Smooth muscle cell (in vitro differentiated cells): Measurements from ENCODE around the gene CPAMD8. TPM values are rescaled to one million over a fixed set of nuclear protein-coding genes. Genes with fewer than 3 reads are reported as not detected.

Source experiments
- DNase-seq: peaks from one replicate; lab custom pipeline; 2025; ENCODE audit not compliant: unreplicated experiment; lab: John Stamatoyannopoulos, UW
- H2AFZ ChIP-seq: fragments of 200-600 bp; sonication (generic); 2 replicates; pipeline ENCODE4 v1.6.0; 2016; ENCODE audit warnings: antibody characterized with exemption, low read depth, mild to moderate bottlenecking
- H3F3A ChIP-seq: fragments of 200-600 bp; sonication (generic); 2 replicates; pipeline ENCODE4 v1.6.0; 2017; ENCODE audit warnings: antibody characterized with exemption, low read depth
- H3K27ac ChIP-seq: fragments of 200-600 bp; sonication (generic); 2 replicates; pipeline ENCODE4 v1.5.1; 2016; ENCODE audit warnings: low read depth, mild to moderate bottlenecking
- H3K27me3 ChIP-seq: fragments of 200-600 bp; sonication (generic); 2 replicates; pipeline ENCODE4 v1.6.1; 2016; ENCODE audit warnings: low read depth, mild to moderate bottlenecking
- H3K36me3 ChIP-seq: fragments of 200-600 bp; sonication (generic); 2 replicates; pipeline ENCODE4 v1.5.1; 2016; ENCODE audit warnings: low read depth
- H3K4me1 ChIP-seq: fragments of 200-600 bp; sonication (generic); 2 replicates; pipeline ENCODE4 v1.5.1; 2016; ENCODE audit warnings: low read depth
- H3K4me2 ChIP-seq: fragments of 200-600 bp; sonication (generic); 2 replicates; pipeline ENCODE4 v1.6.0; 2016; ENCODE audit warnings: mild to moderate bottlenecking
- H3K4me3 ChIP-seq: fragments of 200-600 bp; sonication (generic); 2 replicates; pipeline ENCODE4 v1.5.1; 2016; ENCODE audit warnings: mild to moderate bottlenecking
- H3K79me2 ChIP-seq: fragments of 200-600 bp; sonication (generic); 2 replicates; pipeline ENCODE4 v1.6.0; 2016; ENCODE audit warnings: low read depth, mild to moderate bottlenecking
- H3K9ac ChIP-seq: fragments of 200-600 bp; sonication (generic); 2 replicates; pipeline ENCODE4 v1.6.0; 2016; ENCODE audit warnings: low read depth
- H3K9me3 ChIP-seq: fragments of 200-600 bp; sonication (generic); replicated peaks from 2 replicates; pipeline ENCODE4 v1.5.1; 2016; ENCODE audit warnings: low read depth
- H4K20me1 ChIP-seq: fragments of 200-600 bp; sonication (generic); 2 replicates; pipeline ENCODE4 v1.6.0; 2016; ENCODE audit warnings: low read depth
- WGBS: methylation state at CpG from one replicate; pipeline ENCODE4 v1.1.7; 2016; ENCODE audit warnings: low lambda C conversion rate; 5-methylcytosine and 5-hydroxymethylcytosine counted together
- polyA plus RNA-seq: library from polyadenylated mRNA; unstranded; fragments of >200 nt; fragmentation: Nextera tagmentation; extraction: Ambion mirVana; gene quantifications from 2 replicates; pipeline ENCODE4 v1.2.1, GENCODE V29; 2016
- total RNA-seq: library from RNA; depleted of rRNA; stranded (reverse); fragments of >200 nt; gene quantifications from 2 replicates; pipeline ENCODE4 v1.2.3, GENCODE V29; 2014
- TF ChIP-seq, protein P1 (sequence below): fragments of 200-600 bp; sonication (generic); IDR thresholded peaks from 2 replicates; pipeline ENCODE4 v1.5.1; 2017; ENCODE audit warnings: borderline replicate concordance, mild to moderate bottlenecking, antibody characterized with exemption; ENCODE audit not compliant: insufficient read depth, poor library complexity, severe bottlenecking

Gene CPAMD8
- total and polyA plus RNA-seq, 2 experiments from 2014 or later: 0.81 to 9.4 TPM

DNA sequence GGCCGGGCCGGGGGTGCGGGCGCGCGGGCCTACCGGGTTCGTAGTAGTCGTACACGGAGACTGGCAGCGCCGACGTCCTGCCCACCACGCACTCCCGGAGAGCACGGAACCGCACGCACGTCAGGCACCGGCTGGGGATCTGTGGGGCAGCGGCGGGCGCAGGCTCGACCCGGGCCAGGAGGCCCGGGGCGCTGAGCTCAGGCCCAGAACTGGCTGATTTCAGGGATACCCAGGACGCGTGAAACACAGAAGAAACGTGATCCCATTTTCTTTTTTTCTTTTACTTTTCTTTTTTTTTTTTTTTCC is 128.8 kb downstream of the CPAMD8 start:
- Histone ChIP-seq H3K36me3 (no peaks in the 10 kb centered on the region), H3K27ac (peak overlapping the region; percentile 45), H2AFZ (peak overlapping the region; percentile 91), H3K9me3 (no peaks in the 10 kb centered on the region), H3K4me1 (no peaks in the 10 kb centered on the region), H3K79me2 (no peaks in the 10 kb centered on the region), H4K20me1 (no peaks in the 10 kb centered on the region), H3K4me3 (peak overlapping the region; percentile 71), H3F3A (no peaks in the 10 kb centered on the region), H3K4me2 (peak overlapping the region; percentile 98), H3K27me3 (no peaks in the 10 kb centered on the region), H3K9ac (peak overlapping the region; percentile 64)
- 11% methylated on average over 24 of the region's 30 CpGs for WGBS
- DNase-seq: no peak
- TF ChIP-seq, protein P1, sequence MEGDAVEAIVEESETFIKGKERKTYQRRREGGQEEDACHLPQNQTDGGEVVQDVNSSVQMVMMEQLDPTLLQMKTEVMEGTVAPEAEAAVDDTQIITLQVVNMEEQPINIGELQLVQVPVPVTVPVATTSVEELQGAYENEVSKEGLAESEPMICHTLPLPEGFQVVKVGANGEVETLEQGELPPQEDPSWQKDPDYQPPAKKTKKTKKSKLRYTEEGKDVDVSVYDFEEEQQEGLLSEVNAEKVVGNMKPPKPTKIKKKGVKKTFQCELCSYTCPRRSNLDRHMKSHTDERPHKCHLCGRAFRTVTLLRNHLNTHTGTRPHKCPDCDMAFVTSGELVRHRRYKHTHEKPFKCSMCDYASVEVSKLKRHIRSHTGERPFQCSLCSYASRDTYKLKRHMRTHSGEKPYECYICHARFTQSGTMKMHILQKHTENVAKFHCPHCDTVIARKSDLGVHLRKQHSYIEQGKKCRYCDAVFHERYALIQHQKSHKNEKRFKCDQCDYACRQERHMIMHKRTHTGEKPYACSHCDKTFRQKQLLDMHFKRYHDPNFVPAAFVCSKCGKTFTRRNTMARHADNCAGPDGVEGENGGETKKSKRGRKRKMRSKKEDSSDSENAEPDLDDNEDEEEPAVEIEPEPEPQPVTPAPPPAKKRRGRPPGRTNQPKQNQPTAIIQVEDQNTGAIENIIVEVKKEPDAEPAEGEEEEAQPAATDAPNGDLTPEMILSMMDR: no peak

- no peaks in the 10 kb centered on the region for H4K20me1 ChIP-seq
- H3K79me2 ChIP-seq: no peaks in the 10 kb centered on the region
- peak overlapping the region; percentile 64 for H3K9ac ChIP-seq
- no peaks in the 10 kb centered on the region for H3K4me1 ChIP-seq
- DNase-seq: peak; percentile 97
- no peaks in the 10 kb centered on the region for H3K36me3 ChIP-seq
- WGBS: under 1% methylated on average over 23 of the region's 68 CpGs
- H3K4me3 ChIP-seq: peak overlapping the region; percentile 71
- no peaks in the 10 kb centered on the region for H3K9me3 ChIP-seq
- no peaks in the 10 kb centered on the region for H3F3A ChIP-seq
- H3K27ac ChIP-seq: peak overlapping the region; percentile 45
- H2AFZ ChIP-seq: peak overlapping the region; percentile 91
- H3K27me3 ChIP-seq: no peaks in the 10 kb centered on the region
- TF ChIP-seq, protein P1: no peak
- H3K4me2 ChIP-seq: peak overlapping the region; percentile 98
Measured at GRCh38 chr19:16897029-16897855, 129.4 kb downstream of the CPAMD8 start.

- DNase-seq: no peak
- 3% methylated on average over 33 of the region's 66 CpGs for WGBS
- H4K20me1 ChIP-seq: no peaks in the 10 kb centered on the region
- peak overlapping the region; percentile 65 for H3K4me3 ChIP-seq
- H3K79me2 ChIP-seq: no peaks in the 10 kb centered on the region
- peak overlapping the region; percentile 93 for H3K4me2 ChIP-seq
- no peak overlapping the region for H3K9ac ChIP-seq
- H3K27ac ChIP-seq: no peak overlapping the region
- no peaks in the 10 kb centered on the region for H3K36me3 ChIP-seq
- no peaks in the 10 kb centered on the region for H3K9me3 ChIP-seq
- H3K4me1 ChIP-seq: no peaks in the 10 kb centered on the region
- no peaks in the 10 kb centered on the region for H3F3A ChIP-seq
- no peaks in the 10 kb centered on the region for H3K27me3 ChIP-seq
- TF ChIP-seq, protein P1: no peak
- peak overlapping the region; percentile 74 for H2AFZ ChIP-seq
Measured at GRCh38 chr19:16896146-16897028, 130.2 kb downstream of the CPAMD8 start.
